Keratinocyte (primary cell): ENCODE measurements around the gene TAF4. TPM values are rescaled to one million over a fixed set of nuclear protein-coding genes. Genes with fewer than 3 reads are reported as not detected.

Experiments used
- DNase-seq: peaks from one replicate; pipeline ENCODE4 v3.0.0-alpha.2; 2011; ENCODE audit warnings: low read depth, missing footprints, low spot score
- FAIRE-seq: peaks from 2 replicates; lab custom pipeline; 2011; peaks lifted over from hg19 to GRCh38; lab: Jason Lieb, UNC
- H2AFZ ChIP-seq: 2 replicates; pipeline ENCODE4 v1.6.0; 2012; ENCODE audit warnings: low read length, control low read depth, inconsistent platforms; ENCODE audit not compliant: control insufficient read depth
- H3K27ac ChIP-seq: 2 replicates; pipeline ENCODE4 v1.5.1; 2011; ENCODE audit warnings: low read length; ENCODE audit not compliant: control insufficient read depth, insufficient read depth
- H3K27me3 ChIP-seq: 3 replicates; pipeline ENCODE4 v1.6.0; 2011; ENCODE audit warnings: low read length; ENCODE audit not compliant: control insufficient read depth, insufficient read depth; ENCODE audit errors: extremely low read depth
- H3K36me3 ChIP-seq, 2 experiments: 2 replicates in 1 of 2; 3 replicates in 1 of 2; pipeline ENCODE4 v1.5.1; 2011; ENCODE audit warnings: low read length in 2 of 2, mild to moderate bottlenecking in 1 of 2; ENCODE audit not compliant: control insufficient read depth in 2 of 2, insufficient read depth in 2 of 2; ENCODE audit errors: extremely low read depth in 1 of 2
- H3K4me1 ChIP-seq: 3 replicates; pipeline ENCODE4 v1.5.1; 2011; ENCODE audit warnings: low read length; ENCODE audit not compliant: control insufficient read depth, insufficient read depth; ENCODE audit errors: extremely low read depth
- H3K4me2 ChIP-seq: 3 replicates; pipeline ENCODE4 v1.6.0; 2011; ENCODE audit warnings: low read depth, low read length; ENCODE audit not compliant: control insufficient read depth, insufficient read depth; ENCODE audit errors: extremely low read depth
- H3K4me3 ChIP-seq, 3 experiments: fragments of 200-600 bp in 1 of 3; sonication (generic) in 1 of 3; 2 replicates in 2 of 3; 3 replicates in 1 of 3; pipeline ENCODE4 v1.5.1; 2011 to 2016; ENCODE audit warnings: low read length in 3 of 3, mild to moderate bottlenecking in 3 of 3, control low read depth in 2 of 3, inconsistent platforms in 1 of 3, low read depth in 1 of 3, mixed read lengths in 1 of 3, mixed run types in 1 of 3, moderate library complexity in 1 of 3; ENCODE audit not compliant: control insufficient read depth in 2 of 3, insufficient read depth in 2 of 3; ENCODE audit errors: extremely low read depth in 1 of 3
- H3K79me2 ChIP-seq: 2 replicates; pipeline ENCODE4 v1.6.0; 2012; ENCODE audit warnings: low read length; ENCODE audit not compliant: control insufficient read depth, insufficient read depth
- H3K9ac ChIP-seq: 3 replicates; pipeline ENCODE4 v1.6.0; 2011; ENCODE audit warnings: low read length; ENCODE audit not compliant: control insufficient read depth, insufficient read depth; ENCODE audit errors: extremely low read depth
- H3K9me1 ChIP-seq: 3 replicates; pipeline ENCODE4 v1.6.0; 2011; ENCODE audit warnings: low read length; ENCODE audit not compliant: control insufficient read depth, insufficient read depth; ENCODE audit errors: extremely low read depth
- H3K9me3 ChIP-seq: 2 replicates; pipeline ENCODE4 v1.5.1; 2012; ENCODE audit warnings: low read depth, low read length; ENCODE audit not compliant: control insufficient read depth
- H4K20me1 ChIP-seq: 3 replicates; pipeline ENCODE4 v1.6.0; 2011; ENCODE audit warnings: low read length; ENCODE audit not compliant: control insufficient read depth, insufficient read depth; ENCODE audit errors: extremely low read depth
- CTCF ChIP-seq, 3 experiments: IDR thresholded peaks in 1 of 3; conservative IDR thresholded peaks in 1 of 3; optimal IDR thresholded peaks in 1 of 3; 2 replicates in 2 of 3; 3 replicates in 1 of 3; pipeline versions ENCODE3 to v1.5.1; 2011; ENCODE audit warnings: low read length in 3 of 3, mild to moderate bottlenecking in 3 of 3, moderate library complexity in 2 of 3, control low read depth in 1 of 3, inconsistent platforms in 1 of 3; ENCODE audit not compliant: insufficient read depth in 2 of 3; ENCODE audit errors: extremely low read depth in 1 of 3
- EZH2 ChIP-seq: IDR thresholded peaks from one replicate; pipeline ENCODE4 v1.6.1; 2012; ENCODE audit warnings: inconsistent platforms, mild to moderate bottlenecking, low read length, moderate library complexity
- dilution Hi-C: fragments of 300-500 bp; cut with MboI; formaldehyde crosslinking; loops from one replicate; pipeline ENCODE4 v1.7.0; 2020; ENCODE audit warnings: low sequenced_read_pairs; ENCODE audit not compliant: extremely low pct_ligation_motif_present
- polyA plus RNA-seq, 5 experiments: library from polyadenylated mRNA; depleted of rRNA in 3 of 5; stranded (reverse) in 3 of 5; stranded (forward) in 1 of 5; unstranded in 1 of 5; fragments of >200 nt; gene quantifications; 1 replicate in 1 of 5; 2 replicates in 3 of 5; 3 replicates in 1 of 5; pipeline versions ENCODE4 v1.2.1 to v1.2.3, GENCODE V29; 2011 to 2012; ENCODE audit warnings: missing spikeins in 2 of 5, low read depth in 1 of 5, low replicate concordance in 1 of 5

The TAF4 gene
- polyA plus RNA-seq, 1 donor (not counting 4 experiments of a cell fraction or from before 2014, with no cell fraction given): 3.3 TPM

GRCh38 chr20:62051144-62051543, 14.5 kb downstream of the TAF4 start:
- H3K4me1 ChIP-seq: peaks cover 6% of the 10 kb centered on the region
- no peak overlapping the region for H3K4me2 ChIP-seq
- peaks cover 18% of the 10 kb centered on the region for H4K20me1 ChIP-seq
- H3K9me3 ChIP-seq: no peaks in the 10 kb centered on the region
- peaks cover 81% of the 10 kb centered on the region for H3K79me2 ChIP-seq
- FAIRE-seq (no peak), DNase-seq (no peak)
- no peaks in the 10 kb centered on the region for H3K9me1 ChIP-seq
- H3K36me3 ChIP-seq: no peaks in the 10 kb centered on the region
- no peak overlapping the region for H3K9ac ChIP-seq
- TF ChIP-seq EZH2 (no peak), CTCF (optimal IDR thresholded peaks at IDR 0.05 in 1 of 3, IDR thresholded peaks at IDR 0.05 in 1 of 3, conservative IDR thresholded peaks at IDR 0.05 in 1 of 3; ENCODE audit: extremely low read depth in 1 of 3, insufficient read depth in 2 of 3, low read length in 3 of 3) (no peak)
- H2AFZ ChIP-seq: no peak overlapping the region
- no peaks in the 10 kb centered on the region for H3K27me3 ChIP-seq
- H3K4me3 ChIP-seq: no peak overlapping the region
- H3K27ac ChIP-seq: no peak overlapping the region
- dilution Hi-C loops: no loop called here

DNA sequence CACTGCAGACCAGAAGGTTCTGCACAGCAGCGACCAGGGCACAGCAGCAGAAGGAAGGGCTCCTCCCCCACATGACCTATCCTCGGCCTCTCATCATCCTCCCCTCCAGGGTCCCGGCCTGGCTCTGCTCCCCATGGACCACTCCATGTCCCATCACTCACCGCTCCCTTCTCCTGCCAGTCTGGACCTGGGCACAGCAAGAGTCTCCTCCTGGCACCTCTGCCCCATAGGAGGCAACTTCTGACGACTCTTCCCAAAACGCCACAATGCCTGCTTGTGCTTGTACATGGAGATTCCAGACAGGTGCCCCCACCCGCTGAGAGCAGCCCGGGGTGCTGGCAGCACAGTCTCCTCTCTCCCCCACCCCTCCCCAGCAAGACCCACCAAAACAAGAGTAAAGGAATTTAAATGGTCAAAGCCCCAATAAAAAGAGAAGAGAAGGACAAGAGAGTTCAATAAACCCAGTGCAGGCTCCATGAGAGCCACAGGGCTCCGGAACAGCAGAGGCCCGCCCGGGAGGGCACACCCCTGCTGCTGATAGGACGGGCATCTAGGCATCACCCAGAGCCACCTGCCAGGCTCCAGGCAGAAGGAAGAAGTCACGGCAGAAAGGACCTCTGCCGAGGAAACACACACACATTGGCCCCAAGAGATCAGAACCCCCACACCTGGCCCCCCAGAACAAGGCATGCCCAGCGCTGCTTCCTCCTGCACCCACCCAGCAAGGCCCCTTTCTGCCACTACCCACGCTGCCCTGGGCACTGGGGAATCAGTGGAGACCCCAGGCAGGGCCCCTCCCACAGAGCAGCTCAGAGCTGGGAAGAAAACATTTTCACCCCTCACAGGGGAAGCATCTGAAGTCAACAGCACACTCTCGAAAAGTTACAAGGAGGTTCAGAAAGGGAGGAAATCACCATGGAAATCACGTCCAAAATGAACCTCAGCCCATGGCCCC, 15.2 kb downstream of the TAF4 start:
- Histone ChIP-seq H3K9ac (no peak overlapping the region), H3K4me3 (no peak overlapping the region), H3K9me1 (no peaks in the 10 kb centered on the region), H3K4me2 (no peak overlapping the region), H3K36me3 (no peaks in the 10 kb centered on the region), H3K27ac (no peak overlapping the region), H3K9me3 (no peaks in the 10 kb centered on the region), H2AFZ (no peak overlapping the region), H3K4me1 (peaks cover 6% of the 10 kb centered on the region), H4K20me1 (peaks cover 18% of the 10 kb centered on the region), H3K27me3 (no peaks in the 10 kb centered on the region), H3K79me2 (peaks cover 78% of the 10 kb centered on the region)
- dilution Hi-C loops: no loop called here
- no peak for DNase-seq
- TF ChIP-seq EZH2: no peak
- no peak for TF ChIP-seq CTCF (optimal IDR thresholded peaks at IDR 0.05 in 1 of 3, IDR thresholded peaks at IDR 0.05 in 1 of 3, conservative IDR thresholded peaks at IDR 0.05 in 1 of 3; ENCODE audit: extremely low read depth in 1 of 3, insufficient read depth in 2 of 3, low read length in 3 of 3)
- FAIRE-seq: no peak
